Sciatic nerve (tissue), 1 donor: ENCODE results near the gene AP1G2. TPM values are rescaled to one million over a fixed set of nuclear protein-coding genes. Genes with fewer than 3 reads are reported as not detected.

Experiments used
- total RNA-seq: library from RNA; stranded (reverse); fragmentation: NEBNext Ultra II Directional; extraction: Animal tissue kit (Norgen Biotek cat#: 25700); gene quantifications from one replicate; pipeline ENCODE4 v1.2.1, GENCODE V29; 2021
- donor health status: DM: no; HTN: no; CAD: no.

AP1G2 gene
- total RNA-seq, 1 donor from 2014 or later, result 59.6 TPM

Other genes starting within 250 kb of the AP1G2 start
- gene PABPN1, start 246.3 kb downstream of the AP1G2 start, total RNA-seq, result 135 TPM
- 67.3 TPM for gene SLC22A17, start 214.9 kb downstream of the AP1G2 start, total RNA-seq
- 46.6 TPM for gene EFS, start 202.6 kb downstream of the AP1G2 start, total RNA-seq
- gene IL25, start 195.0 kb downstream of the AP1G2 start, total RNA-seq, result not detected
- 75.3 TPM for gene CMTM5, start 190.7 kb downstream of the AP1G2 start, total RNA-seq
- gene MYH6, start 159.5 kb downstream of the AP1G2 start, total RNA-seq, result not detected
- 0.18 TPM for gene MYH7, start 132.1 kb downstream of the AP1G2 start, total RNA-seq
- gene NGDN, start 98.1 kb downstream of the AP1G2 start, total RNA-seq, result 41.1 TPM
- 7.4 TPM for gene ZFHX2, start 16.0 kb downstream of the AP1G2 start, total RNA-seq
- gene THTPA, start 11.5 kb downstream of the AP1G2 start, total RNA-seq, result 19.7 TPM
- gene JPH4, start 11.0 kb upstream of the AP1G2 start, total RNA-seq, result 0.85 TPM
- gene DHRS2, start 68.6 kb upstream of the AP1G2 start, total RNA-seq, result not detected